LHCN-M2 (cell line): ENCODE results near the gene MT1E. TPM values are rescaled to one million over a fixed set of nuclear protein-coding genes. Genes with fewer than 3 reads are reported as not detected.
"Not testable (repeated sequence)": the region's sequence is repeated elsewhere in the genome, so short reads cannot be mapped to it uniquely, and the experiment has no call there.

Source experiments
- DNase-seq: peaks from one replicate; pipeline ENCODE4 v3.0.0-alpha.2; 2012; ENCODE audit warnings: low read depth
- total RNA-seq: library from RNA; depleted of rRNA; stranded (reverse); fragments of >200 nt; gene quantifications from 2 replicates; pipeline ENCODE4 v1.2.3, GENCODE V29; 2014

MT1E gene
- total RNA-seq, 1 experiment from 2014 or later: 733 TPM

DNA sequence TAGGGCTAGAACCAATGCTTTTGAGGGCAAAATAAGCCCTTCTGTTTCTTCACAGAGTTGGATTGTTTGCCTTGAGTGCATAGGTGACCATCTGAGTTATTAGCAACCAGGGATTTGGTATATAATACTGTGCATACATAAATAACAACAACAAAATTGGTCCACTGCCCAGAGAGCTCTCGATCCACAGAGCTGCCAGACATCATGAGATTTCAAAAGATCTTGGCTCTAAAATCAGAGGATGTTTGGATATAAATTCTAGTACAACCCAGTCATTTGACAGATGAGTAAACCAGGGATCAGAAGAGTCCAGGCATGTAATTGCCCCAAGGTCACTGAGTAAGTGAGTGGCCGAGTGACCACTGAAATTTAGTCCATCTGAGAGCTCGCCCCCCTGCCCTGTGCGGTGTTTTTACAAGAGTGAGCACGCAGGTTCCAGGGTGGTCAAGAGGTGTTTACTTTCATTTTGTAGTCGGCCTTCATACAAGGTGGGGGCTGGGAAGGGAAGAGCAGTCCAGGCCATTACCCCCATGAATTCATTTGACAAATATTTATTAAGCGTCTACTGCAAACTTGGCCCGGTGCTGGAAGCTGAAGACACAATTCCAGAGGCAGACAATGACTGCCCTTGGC lies 19.0 kb upstream of the MT1E start:
- peak; percentile 95 for DNase-seq

GRCh38 chr16:56607109-56607618 lies 18.4 kb upstream of the MT1E start:
- peak; percentile 99 for DNase-seq

- DNase-seq: no peak
Measured at GRCh38 chr16:56607675-56608042, 17.9 kb upstream of the MT1E start.

DNA sequence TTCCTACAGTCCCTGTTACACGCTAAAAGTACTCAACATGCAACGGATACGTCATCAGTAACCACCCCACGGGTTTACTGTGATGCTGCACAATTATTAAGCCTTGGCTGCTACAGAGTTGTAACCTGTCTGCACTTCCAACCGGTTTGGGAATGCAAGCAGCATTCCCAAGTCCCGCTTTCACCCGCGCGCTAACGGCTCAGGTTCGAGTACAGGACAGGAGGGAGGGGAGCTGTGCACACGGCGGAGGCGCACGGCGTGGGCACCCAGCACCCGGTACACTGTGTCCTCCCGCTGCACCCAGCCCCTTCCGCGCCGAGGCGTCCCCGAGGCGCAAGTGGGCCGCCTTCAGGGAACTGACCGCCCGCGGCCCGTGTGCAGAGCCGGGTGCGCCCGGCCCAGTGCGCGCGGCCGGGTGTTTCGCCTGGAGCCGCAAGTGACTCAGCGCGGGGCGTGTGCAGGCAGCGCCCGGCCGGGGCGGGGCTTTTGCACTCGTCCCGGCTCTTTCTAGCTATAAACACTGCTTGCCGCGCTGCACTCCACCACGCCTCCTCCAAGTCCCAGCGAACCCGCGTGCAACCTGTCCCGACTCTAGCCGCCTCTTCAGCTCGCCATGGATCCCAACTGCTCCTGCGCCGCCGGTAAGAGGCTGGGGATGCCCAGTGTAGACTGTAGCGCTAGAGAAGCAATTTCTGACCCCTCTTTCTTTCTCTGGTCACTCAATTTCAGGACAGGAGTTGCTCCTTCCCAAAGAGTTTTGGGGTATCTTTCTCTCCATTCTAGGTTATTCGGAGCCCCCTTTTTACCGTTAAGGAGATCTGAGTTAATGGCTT lies 17.3 kb upstream of the MT1E start, which contains the start of gene MT2A:
MT2A (plus strand) TSS at position 542 of the 833 bp plus-strand sequence; CDS start at position 614, 72 bp downstream.
- DNase-seq: peak; percentile 98

- DNase-seq: peak; percentile 46
Measured at GRCh38 chr16:56608876-56609462, 16.6 kb upstream of the MT1E start.

- peak; percentile 90 for DNase-seq
Measured at GRCh38 chr16:56609463-56609921, 16.1 kb upstream of the MT1E start.

DNA sequence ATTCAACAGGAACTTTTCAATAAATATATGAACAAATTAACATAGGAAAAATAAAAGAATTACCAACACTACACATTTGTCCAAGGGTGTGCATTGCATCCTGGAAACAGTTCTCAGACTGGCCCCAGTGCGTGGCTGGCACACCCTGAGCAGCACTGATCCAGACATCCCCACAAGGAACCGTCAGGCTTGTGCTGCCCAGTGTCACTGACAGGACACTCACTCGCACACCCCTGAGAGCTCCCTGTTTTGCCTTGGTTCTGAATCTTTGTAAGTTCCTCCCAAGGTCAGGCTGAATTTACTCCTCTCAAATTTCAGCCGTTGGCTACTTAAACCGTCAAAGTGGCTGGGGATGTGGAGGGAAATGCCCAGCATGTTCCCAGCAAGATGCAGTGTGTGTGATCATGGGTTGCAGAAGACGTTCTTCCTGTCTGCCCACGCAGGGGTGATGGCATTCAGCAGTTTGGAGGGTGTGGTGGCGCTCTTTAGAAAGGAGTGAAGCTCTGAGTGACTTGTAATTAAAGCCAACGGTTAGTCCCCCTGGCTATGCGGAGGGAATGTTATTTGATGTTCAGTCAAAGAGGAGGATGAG lies 15.5 kb upstream of the MT1E start:
- peak; percentile 94 for DNase-seq

DNA sequence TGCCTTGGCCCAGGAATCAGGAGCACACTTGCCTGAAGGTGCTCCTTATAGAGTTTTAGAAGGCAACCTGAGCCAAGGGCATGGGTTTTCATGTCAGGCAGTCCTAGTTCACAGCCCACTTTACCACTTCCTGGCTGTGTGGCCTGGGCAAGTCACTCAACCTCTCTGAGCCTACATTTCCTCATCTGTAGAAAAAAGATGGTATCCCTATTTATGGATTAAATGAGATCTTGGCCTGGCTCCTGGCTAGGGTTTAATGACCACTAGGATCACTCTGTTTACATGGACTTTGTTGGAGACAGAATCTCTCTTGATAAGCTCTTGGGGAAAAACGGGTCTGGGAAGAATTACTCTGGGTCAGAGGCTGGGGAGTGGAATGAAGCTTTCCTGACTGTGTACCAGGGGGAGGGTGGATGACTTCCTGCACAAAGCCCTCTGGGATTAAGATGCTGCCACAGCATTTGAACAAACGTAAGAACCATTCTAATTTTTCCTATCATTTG lies 14.9 kb upstream of the MT1E start:
- DNase-seq: no peak

GRCh38 chr16:56611281-56611833 lies 14.2 kb upstream of the MT1E start:
- DNase-seq: peak; percentile 84

- no peak for DNase-seq
Measured at GRCh38 chr16:56613706-56614105, 11.9 kb upstream of the MT1E start.

- peak; percentile 73 for DNase-seq
Measured at GRCh38 chr16:56614549-56614991, 11.0 kb upstream of the MT1E start.

DNA sequence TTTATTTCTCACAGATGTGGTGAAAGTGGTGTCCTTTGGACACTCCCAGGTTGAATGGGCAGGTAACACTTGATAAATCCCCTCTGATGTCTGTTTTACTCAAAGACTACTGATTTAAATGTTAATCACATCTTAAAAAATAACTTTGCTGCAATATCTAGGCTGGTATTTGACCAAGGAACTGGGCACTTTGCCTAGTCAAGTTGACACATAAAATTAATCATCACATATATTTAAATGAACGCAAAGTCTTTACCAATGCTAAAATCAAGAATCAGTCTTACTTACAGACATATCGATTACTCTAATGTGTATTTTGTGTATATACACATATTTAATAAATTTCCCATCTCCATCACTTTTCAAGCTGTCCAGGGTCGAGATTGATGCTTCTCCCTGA lies 10.2 kb upstream of the MT1E start:
- DNase-seq: peak; percentile 65

DNA sequence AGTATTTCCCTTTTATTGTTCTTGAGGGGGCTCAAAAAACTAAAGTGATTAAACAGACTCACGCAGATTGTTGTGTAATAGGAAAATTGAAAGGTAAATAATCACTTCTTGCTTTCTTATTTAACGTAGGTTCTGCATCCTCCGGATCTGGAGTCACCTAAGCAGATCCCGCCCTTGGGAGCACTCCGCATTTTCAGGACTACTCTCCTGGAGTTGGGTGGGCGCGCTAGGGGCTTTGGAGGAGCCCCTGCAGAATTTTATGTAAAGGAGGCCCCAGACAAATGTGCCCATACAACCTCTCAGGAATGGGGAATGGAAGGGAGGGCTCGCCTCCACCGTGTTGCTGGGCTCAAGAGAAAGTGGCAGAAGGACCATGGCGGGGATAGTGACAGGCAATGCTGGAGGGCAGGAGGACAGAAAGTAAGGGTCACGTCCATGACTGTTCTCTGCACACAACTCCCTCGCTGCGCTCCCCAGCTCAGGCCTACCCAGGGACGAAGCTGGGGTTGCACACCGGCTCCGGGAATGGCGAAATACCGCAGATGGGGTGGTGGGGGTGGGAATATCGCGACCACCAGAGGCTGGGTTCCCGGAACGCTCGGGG lies 8.9 kb upstream of the MT1E start:
- no peak for DNase-seq

- peak; percentile 80 for DNase-seq
Measured at GRCh38 chr16:56617212-56618085, 8.1 kb upstream of the MT1E start.

DNA sequence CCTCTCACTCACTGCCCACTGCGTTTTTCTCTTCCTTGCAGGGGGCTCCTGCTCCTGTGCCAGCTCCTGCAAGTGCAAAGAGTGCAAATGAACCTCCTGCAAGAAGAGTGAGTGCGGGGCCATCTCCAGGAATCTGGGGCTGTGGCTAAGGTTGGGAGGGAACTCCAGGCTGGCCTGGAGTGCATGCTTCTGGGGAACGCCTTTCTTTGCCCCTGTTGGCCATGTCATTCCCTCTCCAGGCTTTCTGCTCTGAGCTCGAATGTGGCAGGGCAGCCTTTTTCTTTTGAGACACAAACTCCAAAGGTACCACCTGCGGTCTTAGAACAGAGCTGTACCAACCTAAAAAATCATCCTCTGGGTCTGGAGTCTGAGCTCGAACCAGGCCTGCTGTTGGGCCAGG lies 7.4 kb upstream of the MT1E start:
- no peak for DNase-seq

DNA sequence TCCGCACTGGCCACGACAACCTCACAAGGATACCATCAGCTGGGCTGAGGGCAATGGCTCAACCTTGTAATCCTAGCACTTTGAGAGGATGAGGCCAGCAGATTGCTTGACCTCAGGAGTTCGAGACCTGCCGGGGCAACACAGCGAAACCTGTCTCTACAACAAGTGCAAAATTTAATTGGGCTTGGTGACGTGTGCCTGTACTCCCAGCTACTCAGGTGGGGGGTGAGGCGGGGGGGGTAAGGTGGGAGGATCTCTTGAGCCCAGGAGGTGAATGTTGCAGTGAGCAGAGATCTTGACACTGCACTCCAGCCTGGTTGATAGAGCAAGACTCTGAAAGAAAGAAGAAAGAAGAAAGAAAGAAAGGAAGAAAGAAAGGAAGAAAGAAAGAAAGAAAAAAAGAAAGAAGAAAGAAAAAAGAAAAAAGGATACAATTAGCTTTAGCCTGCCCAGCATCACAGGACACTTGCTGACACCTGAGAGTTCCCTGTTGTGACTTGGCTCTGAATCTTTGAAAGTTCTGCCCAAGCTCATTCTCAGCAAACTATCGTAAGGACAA lies 5.2 kb upstream of the MT1E start:
- DNase-seq: peak; percentile 27

- DNase-seq: not testable (repeated sequence)
Measured at GRCh38 chr16:56621665-56622445, 3.7 kb upstream of the MT1E start.

DNA sequence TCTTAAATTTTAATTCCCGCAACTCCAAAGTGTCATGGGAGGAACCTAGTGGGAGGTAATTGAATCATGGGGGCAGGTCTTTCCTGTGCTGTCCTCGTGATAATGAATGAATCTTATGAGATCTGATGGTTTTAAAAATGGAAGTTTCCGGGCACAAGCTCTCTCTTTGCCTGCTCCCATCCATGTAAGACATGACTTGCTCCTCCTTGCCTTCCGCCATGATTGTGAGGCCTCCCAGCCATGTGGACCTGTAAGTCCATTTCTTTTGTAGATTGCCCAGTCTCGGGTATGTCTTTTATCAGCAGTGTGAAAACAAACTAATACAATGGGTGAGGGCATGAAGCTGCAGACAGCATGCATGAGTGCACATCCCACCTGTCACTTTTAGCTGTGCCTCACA lies 2.4 kb upstream of the MT1E start:
- DNase-seq: not testable (repeated sequence)

GRCh38 chr16:56623637-56624036 lies 1.9 kb upstream of the MT1E start:
- no peak for DNase-seq
